T-helper 2 cell treated with Interferon-gamma antibody and Interleukin-4, amounts not matched to agents 100 ng/mL and 5 ng/mL, for 36 hours (primary cell): ENCODE results near the gene BAK1. TPM values are rescaled to one million over a fixed set of nuclear protein-coding genes. Genes with fewer than 3 reads are reported as not detected.
"Not testable (repeated sequence)": the region's sequence is repeated elsewhere in the genome, so short reads cannot be mapped to it uniquely, and the experiment has no call there.

ENCODE experiments used
- intact Hi-C: fragments of 100-400 bp; cut with micrococcal nuclease; formaldehyde crosslinking; loops from one replicate; pipeline ENCODE4 v1.15.1; 2023
- total RNA-seq: library from RNA; stranded (reverse); gene quantifications from 2 replicates; pipeline ENCODE4 v1.2.3, GENCODE V29; 2022

The BAK1 gene
- total RNA-seq, 1 donor from 2014 or later, result 92.1 TPM

DNA sequence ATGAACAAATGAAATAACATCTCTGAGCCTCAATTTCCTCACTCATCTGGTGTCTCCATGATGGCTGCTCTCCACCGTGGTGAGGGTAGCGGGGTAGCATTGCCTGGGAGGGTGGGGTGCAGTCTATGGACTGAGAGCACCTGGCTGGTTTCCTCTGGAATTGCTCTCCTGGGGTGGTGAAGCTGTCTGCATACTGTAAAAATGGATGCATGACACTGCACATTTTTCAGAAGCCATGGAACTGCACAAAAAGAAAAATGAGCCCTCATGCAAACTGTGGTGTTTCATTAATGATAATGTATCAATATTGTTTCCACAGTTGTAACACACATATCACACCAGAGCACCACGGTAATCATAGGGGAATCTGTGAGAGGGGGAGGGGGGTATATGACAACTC is 28.9 kb upstream of the BAK1 start:
- intact Hi-C loops, result no loop called here

DNA sequence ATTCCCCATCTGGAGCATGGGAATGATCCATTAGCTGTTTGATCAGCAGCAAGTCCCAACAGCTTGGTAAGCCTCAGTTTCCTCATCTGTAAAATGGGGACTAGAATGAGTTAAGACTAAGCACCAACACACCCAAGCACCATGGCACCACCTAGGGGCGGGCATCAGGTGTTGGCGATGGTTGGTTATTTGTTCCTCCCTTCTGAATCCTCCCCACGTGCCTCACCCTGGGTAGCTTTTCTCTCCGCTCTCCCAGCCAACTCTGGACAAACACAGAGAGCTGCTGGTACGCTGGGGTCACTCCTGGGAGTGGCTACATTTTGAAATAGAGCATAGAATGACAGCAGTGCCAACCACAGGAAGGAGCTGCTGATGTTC is 27.7 kb upstream of the BAK1 start:
- intact Hi-C loops, result no loop called here

DNA sequence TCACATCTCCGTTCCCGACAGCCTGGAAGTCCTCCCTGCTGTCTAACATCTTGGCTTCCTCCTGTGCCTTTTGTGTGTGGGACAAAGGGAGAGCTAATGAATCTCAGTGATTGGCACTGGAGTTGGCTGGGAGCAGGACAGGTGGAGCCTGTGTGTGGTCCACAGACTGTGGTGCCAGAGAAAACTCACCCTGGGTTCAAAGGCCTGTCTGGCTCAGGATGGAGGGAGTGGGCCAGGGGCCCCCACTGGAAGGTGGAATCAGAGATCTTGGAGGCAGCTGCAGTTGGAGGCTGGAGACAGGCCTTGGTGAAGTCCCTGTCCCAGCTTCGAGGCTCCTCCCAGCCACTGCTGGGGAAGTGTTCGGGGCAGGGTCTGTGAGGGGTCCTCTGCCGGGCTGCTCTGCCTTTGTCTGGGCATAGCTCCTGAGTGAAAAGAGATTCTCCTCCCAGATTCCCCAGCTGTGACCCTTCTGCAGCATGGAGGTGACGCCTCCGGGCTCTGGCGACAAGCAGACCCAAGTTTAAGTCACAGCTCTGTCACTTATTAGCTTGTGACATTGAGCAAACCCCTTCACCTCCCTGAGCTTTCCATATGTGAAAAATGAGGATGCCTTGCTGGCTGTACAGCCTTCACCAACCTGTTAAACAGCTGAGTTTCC is 27.2 kb upstream of the BAK1 start:
- intact Hi-C loops, result no loop called here

DNA sequence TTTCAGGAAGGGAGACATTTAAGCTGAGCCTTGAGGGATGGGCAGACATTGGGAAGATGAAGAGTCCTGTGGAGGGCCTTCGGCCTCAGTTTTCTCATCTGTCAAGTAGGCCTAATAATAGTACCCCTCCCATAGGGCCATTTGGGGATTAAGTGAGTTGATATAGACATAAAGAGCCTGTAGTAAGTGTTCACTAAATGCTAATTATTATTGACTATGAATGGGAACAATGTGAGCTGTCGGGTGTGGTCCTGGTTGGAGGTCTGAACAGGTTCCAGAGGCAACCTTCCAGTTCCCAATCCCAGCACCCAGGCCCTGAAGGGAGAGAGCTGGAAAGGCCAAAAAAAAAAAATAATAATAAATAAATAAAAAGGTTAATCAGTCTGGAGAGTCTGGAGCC is 26.6 kb upstream of the BAK1 start:
- intact Hi-C loops, result no loop called here

DNA sequence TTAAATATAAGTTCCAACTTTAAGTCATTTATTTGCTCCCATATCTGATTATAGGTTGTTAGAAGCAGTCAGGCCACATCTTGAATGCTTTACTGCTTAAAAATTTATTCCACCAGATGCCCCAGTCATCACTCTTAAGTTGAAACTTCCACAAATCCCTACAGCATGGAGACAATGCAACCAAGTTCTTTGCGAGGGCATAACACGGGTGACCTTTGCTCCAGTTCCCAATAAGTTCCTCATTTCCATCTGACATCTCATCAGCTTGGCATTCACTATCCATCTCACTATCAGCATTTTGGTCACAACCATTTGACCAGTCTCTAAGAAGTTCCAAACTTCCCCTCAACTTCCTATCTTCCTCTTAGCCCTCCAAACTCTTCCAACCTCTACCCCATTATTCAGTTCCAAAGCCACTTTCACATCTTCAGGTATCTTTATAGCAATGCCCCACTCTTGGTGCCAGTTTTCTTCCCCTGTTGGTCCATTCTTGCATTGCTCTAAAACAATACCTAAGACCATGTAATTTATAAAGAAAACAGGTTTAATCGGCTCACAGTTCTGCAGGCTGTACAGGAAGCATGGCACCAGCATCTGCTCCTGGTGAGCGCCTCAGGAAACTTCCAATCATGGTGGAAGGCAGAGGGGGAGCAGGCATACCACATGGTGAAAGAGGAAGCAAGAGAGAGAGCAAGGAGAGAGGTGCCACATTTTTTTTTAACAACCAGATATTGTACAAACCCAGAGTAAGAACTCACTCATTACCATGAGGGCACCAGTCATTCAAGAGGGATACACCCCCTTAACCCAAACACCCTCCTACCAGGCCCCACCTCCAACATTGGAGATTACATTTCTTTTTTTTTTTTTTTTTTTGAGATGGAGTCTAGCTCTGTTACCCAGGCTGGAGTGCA is 25.1 kb upstream of the BAK1 start:
- intact Hi-C loops, result no loop called here

DNA sequence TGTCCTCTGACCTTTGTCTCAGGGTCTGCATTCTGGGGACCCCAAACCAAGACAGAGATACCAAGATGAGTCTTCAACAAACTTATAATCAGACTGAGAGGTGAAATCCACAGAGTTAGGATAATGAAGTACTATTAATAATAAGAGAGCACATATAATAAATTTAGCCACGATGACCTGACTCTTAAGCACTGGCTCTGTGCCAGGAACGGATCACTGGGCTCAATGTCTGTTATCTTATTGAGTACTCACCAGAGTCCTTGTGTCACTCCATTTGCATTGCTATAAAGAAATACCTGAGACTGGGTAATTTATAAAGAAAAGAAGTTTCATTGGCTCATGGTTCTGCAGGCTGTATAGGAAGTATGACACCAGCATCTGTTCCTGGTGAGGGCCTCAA is 22.1 kb upstream of the BAK1 start:
- intact Hi-C loops, result no loop called here

DNA sequence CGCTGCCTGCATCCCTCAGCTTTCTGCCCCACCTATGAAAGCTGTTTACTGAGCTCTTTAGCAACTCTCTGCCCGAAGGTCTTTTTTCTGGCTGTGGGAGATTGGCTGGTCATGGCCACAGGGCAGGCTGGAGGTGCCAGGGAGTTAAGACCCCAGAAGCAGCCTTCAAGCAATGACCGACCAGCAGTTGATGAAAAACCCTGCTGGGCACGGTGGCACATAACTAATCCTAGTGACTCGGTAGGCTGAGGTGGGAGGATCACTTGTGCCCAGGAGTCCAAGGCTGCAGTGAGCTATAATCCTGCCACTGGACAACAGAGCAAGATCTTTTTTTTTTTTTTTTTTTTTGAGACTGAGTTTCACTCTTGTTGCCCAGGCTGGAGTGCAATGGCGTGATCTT is 20.7 kb upstream of the BAK1 start:
- intact Hi-C loops, result no loop called here

DNA sequence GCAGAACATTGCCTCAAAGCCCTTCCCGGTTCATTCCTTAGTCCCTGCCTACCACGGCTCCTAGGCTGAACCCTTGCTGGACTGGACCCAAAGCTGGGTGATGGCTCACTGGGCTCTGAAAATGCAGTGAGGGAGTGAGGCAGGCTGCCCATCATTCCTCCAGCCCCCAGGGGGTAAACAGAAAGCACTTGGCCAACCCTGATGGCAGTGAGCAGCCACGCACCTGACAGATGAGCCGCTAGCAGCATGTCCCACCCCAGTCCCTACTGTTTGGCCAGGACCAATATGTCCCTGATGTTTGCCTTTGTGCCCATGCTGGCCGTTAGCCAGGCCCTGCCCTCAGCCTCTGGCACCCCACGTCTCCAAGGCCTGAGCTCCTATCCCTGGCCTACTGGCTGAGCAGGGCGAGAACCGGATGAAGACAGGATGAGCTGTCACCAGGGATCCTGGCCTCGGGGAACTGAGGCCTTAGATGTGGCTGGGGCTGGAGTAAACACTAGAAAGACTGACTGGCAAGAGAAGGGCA is 19.4 kb upstream of the BAK1 start:
- intact Hi-C loops, result no loop called here

DNA sequence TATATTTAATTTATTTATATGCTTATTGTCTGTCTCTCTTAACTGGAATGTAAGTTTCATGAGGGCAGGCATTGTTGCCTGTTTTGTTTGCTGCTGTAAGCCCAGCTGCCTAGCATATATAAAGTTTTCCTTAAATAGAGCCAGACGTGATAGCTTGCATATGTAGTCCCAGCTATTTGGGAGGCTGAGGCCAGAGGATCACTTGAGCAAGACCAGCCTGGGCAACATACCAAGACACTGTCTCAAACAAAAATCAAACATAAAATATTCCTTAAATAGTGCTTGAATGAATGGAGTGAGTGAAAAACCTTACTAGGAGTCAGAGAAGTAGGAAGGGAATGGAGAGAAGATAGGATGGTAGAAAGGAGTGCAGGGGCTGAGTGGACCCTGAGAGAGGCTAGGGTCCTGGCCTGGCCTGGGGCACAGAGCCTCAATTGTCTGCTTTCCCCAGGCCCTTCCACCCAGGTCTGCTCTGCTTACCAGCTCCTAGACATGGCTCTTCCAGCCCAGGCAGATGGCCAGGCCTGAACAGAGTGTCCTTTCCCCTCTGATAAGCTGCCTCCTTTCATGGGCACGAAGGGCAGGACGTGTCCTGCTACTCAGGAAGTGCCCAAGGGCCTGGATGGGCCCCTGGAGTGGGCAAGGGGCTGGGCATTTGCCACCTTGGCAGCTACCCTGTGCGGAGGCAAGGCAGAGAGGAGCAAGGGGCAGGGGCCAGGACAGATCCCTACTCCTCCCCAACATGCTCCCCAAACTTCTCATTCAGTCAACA is 17.7 kb upstream of the BAK1 start:
- intact Hi-C loops, result no loop called here

DNA sequence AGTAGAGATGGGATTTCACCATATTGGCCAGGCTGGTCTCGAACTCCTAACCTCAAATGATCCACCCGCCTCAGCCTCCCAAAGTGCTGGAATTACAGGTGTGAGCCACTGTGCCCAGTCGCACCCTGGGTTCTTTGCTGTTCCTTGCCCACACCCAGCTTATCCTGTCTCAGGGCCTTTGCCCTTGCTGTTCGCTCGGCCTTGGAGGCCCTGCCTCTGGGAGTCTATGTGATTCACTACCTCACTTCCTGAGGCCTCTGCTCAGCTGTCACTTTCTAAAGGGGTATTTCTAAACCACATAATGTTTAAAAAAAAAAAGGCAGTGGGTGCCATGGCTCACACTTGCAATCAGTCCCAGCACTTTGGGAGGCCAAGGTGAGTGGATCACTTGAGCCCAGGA is 16.8 kb upstream of the BAK1 start:
- intact Hi-C loops, result not testable (repeated sequence)

DNA sequence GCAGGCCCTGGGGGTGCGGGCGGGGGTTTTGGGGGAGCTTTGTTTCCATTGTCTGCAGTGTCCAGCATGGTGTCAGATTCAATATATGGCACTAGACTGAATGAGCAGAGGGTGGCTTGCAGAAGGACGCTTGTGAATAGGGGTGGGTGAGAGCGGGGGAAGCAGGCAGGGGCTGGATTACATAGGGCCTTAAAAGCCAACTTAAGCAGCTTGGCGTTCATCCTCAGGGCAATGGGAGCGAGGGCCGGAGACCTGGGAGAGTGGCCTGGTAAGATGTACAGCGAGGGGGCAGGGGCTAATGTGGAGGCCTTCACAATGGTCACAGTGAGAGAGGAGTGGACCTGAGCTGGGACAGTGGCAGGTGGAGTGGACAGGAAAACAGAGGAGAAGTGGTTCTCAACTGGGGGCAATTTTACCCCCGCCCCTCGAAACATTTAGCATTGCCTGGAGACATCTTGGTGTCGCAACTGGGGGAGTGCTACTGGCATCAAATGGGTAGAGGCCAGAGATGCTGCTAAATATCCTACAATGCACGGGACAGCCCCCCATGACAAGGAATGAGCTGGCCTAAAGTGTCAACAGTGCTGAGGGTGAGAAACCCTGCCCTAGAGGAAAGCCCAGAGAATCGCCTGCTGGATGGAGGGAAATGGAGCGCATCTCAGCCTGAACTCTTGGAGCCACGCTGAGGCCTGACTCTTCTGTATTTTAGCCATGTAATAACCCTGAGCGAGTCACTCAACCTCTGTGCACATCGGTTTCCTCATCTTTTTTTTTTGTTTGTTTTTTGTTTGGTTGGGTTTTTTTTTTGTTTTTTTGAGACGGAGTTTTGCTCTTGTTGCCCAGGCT is 15.1 kb upstream of the BAK1 start:
- intact Hi-C loops, result no loop called here

DNA sequence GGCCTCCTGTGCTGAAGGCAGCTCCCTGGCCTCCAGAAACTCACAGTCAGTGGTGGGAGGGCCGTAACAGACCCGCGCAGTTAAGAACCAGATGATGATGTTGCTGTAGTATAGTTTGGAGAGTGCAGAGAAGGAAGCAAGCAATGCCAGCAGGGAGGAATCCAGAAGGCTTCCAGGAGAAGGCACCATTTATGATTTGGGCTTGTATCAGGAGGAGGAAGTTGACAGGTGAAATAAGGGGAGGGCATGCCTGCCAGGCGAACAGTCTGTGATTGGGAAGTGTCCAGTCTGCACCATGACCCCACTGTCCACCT is 13.3 kb upstream of the BAK1 start:
- intact Hi-C loops, result no loop called here

DNA sequence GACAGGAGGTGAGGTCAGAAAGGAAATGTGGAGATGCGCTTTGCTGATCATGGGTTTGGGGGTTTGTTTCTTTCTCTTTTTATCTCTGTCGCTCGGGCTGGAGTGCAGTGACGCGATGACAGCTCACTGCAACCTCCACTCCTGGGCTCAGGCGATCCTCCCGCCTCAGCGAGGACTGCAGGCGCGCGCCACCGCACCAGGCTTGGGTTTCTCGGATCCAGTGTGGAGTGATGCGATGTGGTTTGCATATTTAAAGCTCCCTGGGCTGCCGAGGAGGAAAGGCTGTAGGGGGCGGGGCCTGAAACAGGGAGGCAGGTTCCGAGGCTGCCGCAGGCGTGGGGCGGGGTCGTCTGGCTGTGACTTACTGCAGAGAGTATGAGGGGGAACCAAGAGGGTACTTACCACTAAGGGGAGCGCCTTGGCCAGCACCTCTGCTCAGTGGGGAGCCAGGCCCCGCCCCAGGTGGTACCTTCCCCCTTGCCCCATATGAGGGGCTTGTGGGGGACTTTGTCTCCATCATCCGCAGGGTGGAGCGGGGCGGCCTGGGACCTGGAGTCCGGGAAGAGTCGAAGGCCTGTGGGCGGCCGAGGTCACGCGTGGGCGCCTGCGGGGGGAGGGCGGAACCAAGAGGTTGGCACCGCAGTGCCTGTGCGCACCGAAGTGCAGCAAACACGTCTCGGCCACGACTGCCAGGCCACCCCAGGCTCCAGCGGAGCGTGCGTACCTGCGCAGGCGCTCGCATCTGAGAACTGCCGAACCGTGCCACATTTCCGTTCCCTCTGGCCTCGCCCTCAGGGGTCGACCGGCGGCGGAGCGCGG is 12.7 kb upstream of the BAK1 start:
- intact Hi-C loops, result no loop called here

DNA sequence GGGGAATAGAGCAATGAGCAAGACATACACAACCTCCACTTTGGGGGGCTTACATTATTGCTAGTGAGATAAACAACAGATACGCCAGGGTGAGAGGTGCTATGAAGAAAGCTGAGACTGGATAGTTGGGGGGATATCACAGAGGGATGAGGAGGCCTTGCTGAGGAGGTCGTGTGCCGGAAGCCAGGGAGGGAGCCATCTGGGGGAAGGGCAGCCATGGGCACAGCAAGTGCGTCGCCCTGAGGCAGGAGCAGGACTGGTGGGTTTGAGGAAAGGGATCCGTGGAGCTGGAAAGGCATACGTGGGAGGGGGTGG is 12.2 kb upstream of the BAK1 start:
- intact Hi-C loops, result no loop called here

DNA sequence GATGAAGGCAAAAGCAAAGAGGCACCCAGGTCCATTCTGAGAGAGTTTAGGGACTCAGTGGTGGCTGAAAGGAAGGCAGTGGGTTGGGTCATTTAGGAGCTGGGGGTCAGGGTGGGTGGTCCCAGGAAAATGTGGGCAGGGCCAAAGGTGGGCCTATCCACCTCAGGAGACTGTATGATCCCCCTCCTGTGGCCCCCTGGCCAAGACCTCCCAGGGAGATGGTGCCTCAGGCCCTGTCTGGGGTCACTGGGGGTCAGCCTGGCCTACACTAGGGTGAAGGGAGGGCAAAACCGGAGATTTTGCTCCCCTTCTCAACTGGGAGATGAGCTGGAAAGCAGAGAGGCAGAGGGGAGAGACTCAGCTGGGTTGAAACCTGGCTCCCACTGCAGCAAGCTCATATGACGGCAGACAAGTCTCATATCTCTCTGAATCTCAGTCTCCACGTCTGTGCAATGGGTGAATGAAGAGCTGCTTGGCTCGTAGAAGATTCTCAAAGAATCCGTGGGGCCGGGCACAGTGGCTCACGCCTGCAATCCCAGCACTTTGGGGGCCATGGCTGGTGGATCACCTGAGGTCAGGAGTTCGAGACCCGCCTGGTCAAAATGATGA is 11.5 kb upstream of the BAK1 start:
- intact Hi-C loops, result no loop called here

DNA sequence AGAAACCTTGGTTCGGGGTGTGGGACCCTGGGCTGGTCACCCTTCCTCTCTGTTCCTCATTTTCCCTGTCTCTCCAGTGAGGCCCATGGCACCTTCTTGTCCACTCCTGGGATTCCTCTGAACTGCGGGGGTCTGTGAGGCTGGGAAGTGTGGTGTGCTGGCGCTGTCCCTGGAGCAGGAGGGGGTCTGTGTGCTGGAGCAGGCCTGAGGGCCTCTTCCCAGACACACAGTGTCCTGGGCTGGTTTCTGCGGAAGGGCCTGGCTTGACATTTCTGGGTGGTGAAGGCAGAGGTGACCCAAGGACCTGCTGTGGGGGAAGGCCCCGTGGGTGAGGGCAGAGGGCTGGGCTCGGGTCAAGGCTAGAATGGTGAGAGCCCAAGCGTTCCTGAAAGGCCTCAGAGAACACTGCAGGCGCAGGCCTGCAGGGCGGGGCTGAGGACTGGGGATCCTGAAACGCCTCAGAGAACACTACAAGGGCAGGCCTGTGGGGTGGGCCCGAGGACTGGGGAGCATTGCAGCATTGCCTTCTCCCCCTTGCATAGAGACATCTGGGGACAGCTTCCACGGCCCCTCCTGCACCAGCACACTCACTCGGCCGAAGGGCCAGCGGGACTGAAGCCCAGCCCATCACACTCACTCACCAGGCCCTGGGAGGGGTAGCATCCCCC is 10.6 kb upstream of the BAK1 start:
- intact Hi-C loops, result no loop called here

DNA sequence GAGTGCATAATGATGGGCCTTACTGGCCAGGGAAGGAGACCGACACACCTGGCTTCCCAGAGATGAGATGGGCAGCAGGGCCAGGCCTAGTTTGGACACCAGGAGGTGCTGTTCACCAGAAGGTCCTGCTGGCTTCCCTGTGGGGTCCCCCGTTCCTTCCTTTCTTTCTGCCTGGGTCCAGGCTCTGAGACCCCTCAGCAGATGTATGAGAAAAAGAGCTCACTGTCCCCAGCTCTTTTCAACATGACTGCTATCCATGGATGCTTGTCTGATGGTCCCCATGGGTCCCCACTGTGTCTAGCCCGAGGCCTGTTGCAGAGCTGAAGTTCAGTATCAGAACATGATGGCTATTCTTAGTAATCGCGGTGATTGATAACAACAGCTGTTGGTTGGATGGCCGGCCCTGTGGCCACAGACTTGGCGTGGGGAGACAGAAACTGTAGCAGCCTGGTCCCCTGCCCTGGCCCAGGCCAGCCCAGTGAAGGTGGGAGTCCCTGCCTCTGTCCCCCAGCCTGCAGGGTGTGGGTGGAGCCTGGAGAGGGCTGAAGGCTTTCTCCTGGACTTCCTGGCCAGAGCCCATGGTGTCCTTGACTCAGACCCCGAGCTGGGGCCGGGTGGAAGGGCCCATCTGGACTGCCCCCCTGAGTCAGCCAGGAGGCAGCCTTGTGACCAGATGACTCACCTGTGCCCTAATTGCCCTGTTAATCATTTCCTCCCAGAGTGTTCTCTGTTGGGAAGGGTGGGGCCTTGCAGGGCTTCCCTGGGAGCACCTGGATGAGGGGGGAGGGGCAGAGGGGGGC is 9.9 kb upstream of the BAK1 start:
- intact Hi-C loops, result loop anchor here (5.0 to 10.0 kb wide), 2 partner anchors 172 to 315 kb away; no protein-coding TSS in a partner anchor

DNA sequence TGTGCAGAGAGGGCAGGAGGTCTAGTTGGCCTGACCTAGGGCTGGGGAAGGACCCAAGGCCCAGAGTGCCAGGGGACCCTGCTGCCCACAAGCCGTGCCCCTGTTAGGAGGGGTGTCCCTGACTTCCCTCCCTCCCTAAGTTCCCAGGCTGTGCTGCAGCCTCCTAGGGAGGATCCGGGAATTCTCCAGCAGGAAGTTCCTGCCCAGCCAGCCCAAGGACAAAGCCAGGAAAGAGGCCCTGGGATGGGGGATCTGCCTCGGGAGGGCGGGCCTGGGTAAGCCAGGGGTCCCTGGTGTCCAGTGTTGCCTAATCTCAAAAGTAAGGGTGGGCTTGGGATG is 9.3 kb upstream of the BAK1 start:
- intact Hi-C loops, result loop anchor here (5.0 to 10.0 kb wide), 2 partner anchors 173 to 315 kb away; no protein-coding TSS in a partner anchor

DNA sequence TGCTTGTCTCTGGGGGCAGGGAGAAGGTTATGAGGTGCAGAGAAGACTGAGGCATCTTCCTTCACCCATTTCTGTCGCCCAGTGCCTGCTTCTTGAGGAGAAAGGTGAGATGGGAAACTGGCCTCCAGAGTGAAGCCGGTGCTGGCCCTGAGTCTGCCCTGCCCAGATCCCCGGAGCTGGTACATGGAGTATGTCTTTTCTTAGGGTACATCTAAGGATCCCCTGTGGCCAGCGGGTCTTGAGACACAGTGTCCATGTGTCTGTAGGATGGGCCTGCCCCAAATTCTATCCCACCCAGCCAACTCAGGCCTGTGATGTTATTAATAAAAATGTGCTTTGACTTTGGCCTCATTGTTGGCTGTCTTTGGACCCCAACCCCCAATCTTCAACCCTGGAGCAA is 8.8 kb upstream of the BAK1 start:
- intact Hi-C loops, result loop anchor here (5.0 to 10.0 kb wide), 2 partner anchors 173 to 316 kb away; no protein-coding TSS in a partner anchor
